ENCODE results near the gene HSPA13.

- TF ChIP-seq, protein P1, sequence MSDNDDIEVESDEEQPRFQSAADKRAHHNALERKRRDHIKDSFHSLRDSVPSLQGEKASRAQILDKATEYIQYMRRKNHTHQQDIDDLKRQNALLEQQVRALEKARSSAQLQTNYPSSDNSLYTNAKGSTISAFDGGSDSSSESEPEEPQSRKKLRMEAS (IDR thresholded peaks at IDR 0.05) = no peak
- TF ChIP-seq JUNB (IDR thresholded peaks at IDR 0.05) = no peak
- no peak for TF ChIP-seq ESRRA (IDR thresholded peaks at IDR 0.05; ENCODE audit: borderline replicate concordance, low read length)
- no peak for TF ChIP-seq ZFP36 (IDR thresholded peaks at IDR 0.05; ENCODE audit: borderline replicate concordance, partially characterized antibody)
- no peak for TF ChIP-seq SREBF2 (IDR thresholded peaks at IDR 0.05)
- TF ChIP-seq CHD2 (IDR thresholded peaks at IDR 0.05; ENCODE audit: low read length, partially characterized antibody) = no peak
- no peak; the same call in 2 of the 3 replicates for TF ChIP-seq CTCF (IDR thresholded peaks at IDR 0.05)
- no peak for TF ChIP-seq BHLHE40 (IDR thresholded peaks at IDR 0.05; ENCODE audit: low read depth, low read length)
- no peak for TF ChIP-seq MAFK (IDR thresholded peaks at IDR 0.05; ENCODE audit: partially characterized antibody)
- TF ChIP-seq POLR2A (IDR thresholded peaks at IDR 0.05; ENCODE audit: low read length) = no peak
- no peak for TF ChIP-seq ZSCAN20 (CRISPR knock-in tag; IDR thresholded peaks at IDR 0.05)
- no peak for TF ChIP-seq HDAC2 (IDR thresholded peaks at IDR 0.05)
- TF ChIP-seq PHF8 (IDR thresholded peaks at IDR 0.05; ENCODE audit: borderline replicate concordance, low read depth) = no peak
Measured at GRCh38 chr21:14376854-14377253, 6.1 kb downstream of the HSPA13 start.
